Measurements from ENCODE around the gene RAF1. TPM values are rescaled to one million over a fixed set of nuclear protein-coding genes. Genes with fewer than 3 reads are reported as not detected.

The RAF1 gene
- total and polyA plus RNA-seq, 9 of the 15 experiments (the other 6 are each of a cell fraction or from before 2014, with no cell fraction given): 28.0 to 183 (median 85.6) TPM

DNA sequence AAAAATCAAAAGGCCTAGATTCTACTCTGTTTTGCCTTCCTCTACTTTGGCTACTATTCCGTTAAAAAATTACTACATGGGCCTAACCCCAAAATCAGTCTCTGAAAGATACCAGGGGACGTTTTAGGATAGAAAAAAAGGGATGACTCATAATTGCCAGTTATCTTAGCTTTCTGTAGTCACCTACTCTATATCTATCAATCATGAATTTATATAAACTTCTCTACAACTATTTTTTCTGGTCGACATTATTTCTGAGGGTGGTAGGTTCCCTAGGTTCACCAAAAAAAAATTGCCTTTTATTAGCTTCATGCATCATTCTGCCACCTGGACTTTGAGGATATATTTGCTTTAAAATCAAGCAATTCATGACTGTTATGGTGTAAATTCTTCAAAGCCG, 36.5 kb downstream of the RAF1 start (continued):
- TF ChIP-seq SRSF3 (IDR thresholded peaks at IDR 0.05; ENCODE audit: insufficient read depth, low read length) (no peak), NONO (IDR thresholded peaks at IDR 0.05; ENCODE audit: low read depth in 2 of 2, low read length in 1 of 2) (no peak), TAF9B (IDR thresholded peaks at IDR 0.05; ENCODE audit: partially characterized antibody) (no peak), MEF2A (IDR thresholded peaks at IDR 0.05; ENCODE audit: control insufficient read depth, low read depth, low read length) (no peak), ZNF41 (CRISPR knock-in tag; conservative IDR thresholded peaks at IDR 0.05) (no peak), ZNF174 (CRISPR knock-in tag; IDR thresholded peaks at IDR 0.05) (no peak), PCBP1 (IDR thresholded peaks at IDR 0.05; ENCODE audit: low read depth, low read length, poor library complexity, severe bottlenecking) (no peak), FIP1L1 (IDR thresholded peaks at IDR 0.05; ENCODE audit: low read depth, low read length, poor library complexity, severe bottlenecking) (no peak), FOXJ3 (CRISPR knock-in tag; IDR thresholded peaks at IDR 0.05) (no peak), ZNF124 (CRISPR knock-in tag; IDR thresholded peaks at IDR 0.05) (no peak), POLR2G (IDR thresholded peaks at IDR 0.05; ENCODE audit: low read depth, low read length) (no peak), NR2C1 (IDR thresholded peaks at IDR 0.05) (no peak), NR2C1 (tag; IDR thresholded peaks at IDR 0.05) (no peak), PTBP1 (IDR thresholded peaks at IDR 0.05; ENCODE audit: low read depth, low read length) (no peak), ZNF785 (CRISPR knock-in tag; IDR thresholded peaks at IDR 0.05) (no peak), NFE2L1 (tag; IDR thresholded peaks at IDR 0.05; ENCODE audit: borderline replicate concordance, low read depth) (no peak), ETV6 (IDR thresholded peaks at IDR 0.05; ENCODE audit: borderline replicate concordance in 1 of 2, low read depth in 2 of 2, low read length in 1 of 2) (no peak), ETV6 (CRISPR knock-in tag; IDR thresholded peaks at IDR 0.05; ENCODE audit: borderline replicate concordance) (no peak)
- TF ChIP-seq, protein P1, sequence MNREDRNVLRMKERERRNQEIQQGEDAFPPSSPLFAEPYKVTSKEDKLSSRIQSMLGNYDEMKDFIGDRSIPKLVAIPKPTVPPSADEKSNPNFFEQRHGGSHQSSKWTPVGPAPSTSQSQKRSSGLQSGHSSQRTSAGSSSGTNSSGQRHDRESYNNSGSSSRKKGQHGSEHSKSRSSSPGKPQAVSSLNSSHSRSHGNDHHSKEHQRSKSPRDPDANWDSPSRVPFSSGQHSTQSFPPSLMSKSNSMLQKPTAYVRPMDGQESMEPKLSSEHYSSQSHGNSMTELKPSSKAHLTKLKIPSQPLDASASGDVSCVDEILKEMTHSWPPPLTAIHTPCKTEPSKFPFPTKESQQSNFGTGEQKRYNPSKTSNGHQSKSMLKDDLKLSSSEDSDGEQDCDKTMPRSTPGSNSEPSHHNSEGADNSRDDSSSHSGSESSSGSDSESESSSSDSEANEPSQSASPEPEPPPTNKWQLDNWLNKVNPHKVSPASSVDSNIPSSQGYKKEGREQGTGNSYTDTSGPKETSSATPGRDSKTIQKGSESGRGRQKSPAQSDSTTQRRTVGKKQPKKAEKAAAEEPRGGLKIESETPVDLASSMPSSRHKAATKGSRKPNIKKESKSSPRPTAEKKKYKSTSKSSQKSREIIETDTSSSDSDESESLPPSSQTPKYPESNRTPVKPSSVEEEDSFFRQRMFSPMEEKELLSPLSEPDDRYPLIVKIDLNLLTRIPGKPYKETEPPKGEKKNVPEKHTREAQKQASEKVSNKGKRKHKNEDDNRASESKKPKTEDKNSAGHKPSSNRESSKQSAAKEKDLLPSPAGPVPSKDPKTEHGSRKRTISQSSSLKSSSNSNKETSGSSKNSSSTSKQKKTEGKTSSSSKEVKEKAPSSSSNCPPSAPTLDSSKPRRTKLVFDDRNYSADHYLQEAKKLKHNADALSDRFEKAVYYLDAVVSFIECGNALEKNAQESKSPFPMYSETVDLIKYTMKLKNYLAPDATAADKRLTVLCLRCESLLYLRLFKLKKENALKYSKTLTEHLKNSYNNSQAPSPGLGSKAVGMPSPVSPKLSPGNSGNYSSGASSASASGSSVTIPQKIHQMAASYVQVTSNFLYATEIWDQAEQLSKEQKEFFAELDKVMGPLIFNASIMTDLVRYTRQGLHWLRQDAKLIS (CRISPR knock-in tag; IDR thresholded peaks at IDR 0.05): no peak
- TF ChIP-seq, protein P2, sequence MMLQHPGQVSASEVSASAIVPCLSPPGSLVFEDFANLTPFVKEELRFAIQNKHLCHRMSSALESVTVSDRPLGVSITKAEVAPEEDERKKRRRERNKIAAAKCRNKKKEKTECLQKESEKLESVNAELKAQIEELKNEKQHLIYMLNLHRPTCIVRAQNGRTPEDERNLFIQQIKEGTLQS (IDR thresholded peaks at IDR 0.05): peak; percentile 94
- TF ChIP-seq, protein P2 (CRISPR knock-in tag; conservative IDR thresholded peaks at IDR 0.05): no peak; the same call in 1 of the 2 replicates
- TF ChIP-seq, protein P3, sequence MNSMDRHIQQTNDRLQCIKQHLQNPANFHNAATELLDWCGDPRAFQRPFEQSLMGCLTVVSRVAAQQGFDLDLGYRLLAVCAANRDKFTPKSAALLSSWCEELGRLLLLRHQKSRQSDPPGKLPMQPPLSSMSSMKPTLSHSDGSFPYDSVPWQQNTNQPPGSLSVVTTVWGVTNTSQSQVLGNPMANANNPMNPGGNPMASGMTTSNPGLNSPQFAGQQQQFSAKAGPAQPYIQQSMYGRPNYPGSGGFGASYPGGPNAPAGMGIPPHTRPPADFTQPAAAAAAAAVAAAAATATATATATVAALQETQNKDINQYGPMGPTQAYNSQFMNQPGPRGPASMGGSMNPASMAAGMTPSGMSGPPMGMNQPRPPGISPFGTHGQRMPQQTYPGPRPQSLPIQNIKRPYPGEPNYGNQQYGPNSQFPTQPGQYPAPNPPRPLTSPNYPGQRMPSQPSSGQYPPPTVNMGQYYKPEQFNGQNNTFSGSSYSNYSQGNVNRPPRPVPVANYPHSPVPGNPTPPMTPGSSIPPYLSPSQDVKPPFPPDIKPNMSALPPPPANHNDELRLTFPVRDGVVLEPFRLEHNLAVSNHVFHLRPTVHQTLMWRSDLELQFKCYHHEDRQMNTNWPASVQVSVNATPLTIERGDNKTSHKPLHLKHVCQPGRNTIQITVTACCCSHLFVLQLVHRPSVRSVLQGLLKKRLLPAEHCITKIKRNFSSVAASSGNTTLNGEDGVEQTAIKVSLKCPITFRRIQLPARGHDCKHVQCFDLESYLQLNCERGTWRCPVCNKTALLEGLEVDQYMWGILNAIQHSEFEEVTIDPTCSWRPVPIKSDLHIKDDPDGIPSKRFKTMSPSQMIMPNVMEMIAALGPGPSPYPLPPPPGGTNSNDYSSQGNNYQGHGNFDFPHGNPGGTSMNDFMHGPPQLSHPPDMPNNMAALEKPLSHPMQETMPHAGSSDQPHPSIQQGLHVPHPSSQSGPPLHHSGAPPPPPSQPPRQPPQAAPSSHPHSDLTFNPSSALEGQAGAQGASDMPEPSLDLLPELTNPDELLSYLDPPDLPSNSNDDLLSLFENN (IDR thresholded peaks at IDR 0.05; ENCODE audit: low read depth in 2 of 2, low read length in 2 of 2): no peak

Measured in K562 (cell line).